SU-DHL-6 (cell line): ENCODE results near the gene FUNDC2.

ENCODE experiments used
- H2AFZ ChIP-seq: fragments of 200-600 bp; sonication (generic); 2 replicates; pipeline ENCODE4 v1.6.1; 2014; ENCODE audit warnings: low read depth, mild to moderate bottlenecking, moderate library complexity, mixed read lengths, antibody characterized with exemption, low read length; ENCODE audit not compliant: severe bottlenecking
- H3F3A ChIP-seq: fragments of 200-600 bp; shearing (Covaris generic); 2 replicates; pipeline ENCODE4 v1.6.0; 2016; ENCODE audit warnings: antibody characterized with exemption, mild to moderate bottlenecking; ENCODE audit not compliant: insufficient read depth
- H3K27ac ChIP-seq: fragments of 200-600 bp; sonication (generic); 2 replicates; pipeline ENCODE4 v1.5.1; 2016; ENCODE audit warnings: low read depth, mild to moderate bottlenecking, low read length, moderate library complexity, mixed read lengths
- H3K27me3 ChIP-seq: fragments of 200-600 bp; sonication (generic), shearing (Covaris generic); 2 replicates; pipeline ENCODE4 v1.6.0; 2014; ENCODE audit warnings: mild to moderate bottlenecking, low read length
- H3K36me3 ChIP-seq: fragments of 200-600 bp; sonication (generic); 2 replicates; pipeline ENCODE4 v1.6.1; 2014; ENCODE audit warnings: mild to moderate bottlenecking, low read length, mixed read lengths
- H3K4me2 ChIP-seq: fragments of 300-600, 200-600 bp; shearing (Covaris generic), sonication (generic); 2 replicates; pipeline ENCODE4 v1.6.0; 2014; ENCODE audit warnings: low read length, low read depth, mild to moderate bottlenecking; ENCODE audit not compliant: poor library complexity, severe bottlenecking
- H3K4me3 ChIP-seq: fragments of 200-600 bp; sonication (generic); 2 replicates; pipeline ENCODE4 v1.5.1; 2014; ENCODE audit warnings: antibody characterized with exemption, low read length, mild to moderate bottlenecking, mixed read lengths; ENCODE audit not compliant: insufficient read depth, poor library complexity, severe bottlenecking
- H3K79me2 ChIP-seq: fragments of 200-600 bp; sonication (generic); 2 replicates; pipeline ENCODE4 v1.6.1; 2014; ENCODE audit warnings: mild to moderate bottlenecking, low read length, moderate library complexity; ENCODE audit not compliant: insufficient read depth
- H3K9ac ChIP-seq: fragments of 200-600 bp; sonication (generic); 2 replicates; pipeline ENCODE4 v1.7.0; 2014; ENCODE audit warnings: mild to moderate bottlenecking, low read length
- H3K9me2 ChIP-seq: fragments of 200-600 bp; sonication (generic); replicated peaks from 2 replicates; pipeline ENCODE4 v1.6.1; 2014; ENCODE audit warnings: low read length; ENCODE audit not compliant: insufficient read depth
- H3K9me3 ChIP-seq: fragments of 200-600 bp; sonication (generic); 2 replicates; pipeline ENCODE4 v1.6.1; 2014; ENCODE audit warnings: low read length, mixed read lengths; ENCODE audit not compliant: insufficient read depth
- H4K20me1 ChIP-seq: fragments of 200-600 bp; sonication (generic); 2 replicates; pipeline ENCODE4 v1.6.1; 2014; ENCODE audit warnings: low read depth, mild to moderate bottlenecking, antibody characterized with exemption, low read length, moderate library complexity, mixed read lengths
- EZH2phosphoT487 ChIP-seq: fragments of 200-600 bp; sonication (generic), shearing (Covaris generic); conservative IDR thresholded peaks from 2 replicates; pipeline ENCODE4 v1.6.1; 2018; ENCODE audit warnings: mild to moderate bottlenecking, antibody characterized with exemption, low read length, moderate library complexity, mixed read lengths
- TF ChIP-seq, protein P1 (sequence below): fragments of 200-600 bp; sonication (generic); IDR thresholded peaks from one replicate; pipeline ENCODE4 v1.5.1; 2017; ENCODE audit warnings: antibody characterized with exemption, mild to moderate bottlenecking, low read length, moderate library complexity; ENCODE audit not compliant: insufficient read depth, poor library complexity, severe bottlenecking

The FUNDC2 gene

DNA sequence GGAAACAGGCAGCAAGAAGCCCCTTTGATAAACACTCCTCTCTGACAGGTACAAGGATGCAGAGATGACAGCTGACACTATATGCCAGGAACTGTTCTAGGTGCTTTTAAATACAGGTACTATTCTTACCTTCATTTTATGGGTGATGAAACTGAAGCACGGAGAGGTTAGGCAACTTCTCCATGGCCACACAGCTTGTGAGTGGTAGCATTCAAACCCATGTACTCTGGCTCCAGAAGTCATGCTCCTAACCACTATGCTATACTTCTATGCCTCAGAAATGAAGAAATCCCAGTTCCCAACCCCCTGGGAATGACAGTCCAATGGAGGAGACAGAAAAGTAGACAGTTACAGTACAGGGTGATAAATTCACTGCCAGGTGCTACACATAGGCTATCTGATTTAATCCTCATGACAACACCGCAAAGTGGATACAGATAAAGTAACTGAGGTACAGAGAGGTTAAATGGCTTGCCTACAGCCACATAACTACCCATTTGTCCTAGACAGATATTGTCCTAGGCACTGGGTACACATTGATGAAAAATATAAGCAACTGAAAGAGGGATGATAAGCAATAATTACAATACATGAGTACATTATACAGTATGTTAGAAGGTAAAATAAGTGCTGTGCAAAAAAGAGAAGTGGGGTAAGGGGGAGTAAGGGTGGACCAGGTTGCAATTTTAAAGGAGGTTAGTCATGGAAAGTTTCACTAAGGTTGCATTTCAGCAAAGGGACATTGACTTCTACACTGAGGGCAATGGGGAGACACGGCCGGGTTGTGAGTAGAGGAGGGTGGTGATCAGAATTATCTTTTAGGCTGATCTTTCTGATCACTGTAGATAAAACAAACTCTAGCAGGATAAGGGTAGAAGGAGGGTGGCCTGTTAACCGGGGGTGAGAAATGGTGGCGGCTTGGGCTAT lies 2.5 kb upstream of the FUNDC2 start:
- TF ChIP-seq EZH2phosphoT487: no peak
- TF ChIP-seq, protein P1, sequence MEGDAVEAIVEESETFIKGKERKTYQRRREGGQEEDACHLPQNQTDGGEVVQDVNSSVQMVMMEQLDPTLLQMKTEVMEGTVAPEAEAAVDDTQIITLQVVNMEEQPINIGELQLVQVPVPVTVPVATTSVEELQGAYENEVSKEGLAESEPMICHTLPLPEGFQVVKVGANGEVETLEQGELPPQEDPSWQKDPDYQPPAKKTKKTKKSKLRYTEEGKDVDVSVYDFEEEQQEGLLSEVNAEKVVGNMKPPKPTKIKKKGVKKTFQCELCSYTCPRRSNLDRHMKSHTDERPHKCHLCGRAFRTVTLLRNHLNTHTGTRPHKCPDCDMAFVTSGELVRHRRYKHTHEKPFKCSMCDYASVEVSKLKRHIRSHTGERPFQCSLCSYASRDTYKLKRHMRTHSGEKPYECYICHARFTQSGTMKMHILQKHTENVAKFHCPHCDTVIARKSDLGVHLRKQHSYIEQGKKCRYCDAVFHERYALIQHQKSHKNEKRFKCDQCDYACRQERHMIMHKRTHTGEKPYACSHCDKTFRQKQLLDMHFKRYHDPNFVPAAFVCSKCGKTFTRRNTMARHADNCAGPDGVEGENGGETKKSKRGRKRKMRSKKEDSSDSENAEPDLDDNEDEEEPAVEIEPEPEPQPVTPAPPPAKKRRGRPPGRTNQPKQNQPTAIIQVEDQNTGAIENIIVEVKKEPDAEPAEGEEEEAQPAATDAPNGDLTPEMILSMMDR: no peak
- H3K9ac ChIP-seq: no peak overlapping the region
- peaks cover 12% of the 10 kb centered on the region for H3F3A ChIP-seq
- no peaks in the 10 kb centered on the region for H3K27me3 ChIP-seq
- no peak overlapping the region for H3K4me2 ChIP-seq
- no peaks in the 10 kb centered on the region for H3K9me2 ChIP-seq
- H3K9me3 ChIP-seq: no peaks in the 10 kb centered on the region
- peaks cover 15% of the 10 kb centered on the region for H3K79me2 ChIP-seq
- no peak overlapping the region for H3K27ac ChIP-seq
- H3K36me3 ChIP-seq: no peaks in the 10 kb centered on the region
- H3K4me3 ChIP-seq: no peak overlapping the region
- H4K20me1 ChIP-seq: no peaks in the 10 kb centered on the region
- no peak overlapping the region for H2AFZ ChIP-seq

DNA sequence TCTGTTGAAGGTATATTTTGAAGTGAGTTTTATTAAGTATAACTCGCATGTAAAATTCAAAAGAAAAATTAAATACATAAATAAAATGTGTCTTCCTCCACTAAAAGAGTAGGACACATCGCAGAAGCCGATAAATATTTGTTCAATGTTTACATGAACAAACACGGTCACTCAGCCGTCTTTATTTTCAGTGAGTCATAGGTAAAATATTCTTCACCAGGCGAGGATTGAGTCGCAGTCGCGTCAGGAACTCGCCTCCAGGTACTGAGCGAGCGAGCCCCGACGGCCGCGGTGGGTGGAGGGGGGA lies 271 bp upstream of the FUNDC2 start:
- H3K9me2 ChIP-seq: no peaks in the 10 kb centered on the region
- H3K27me3 ChIP-seq: no peaks in the 10 kb centered on the region
- peaks cover 12% of the 10 kb centered on the region for H3F3A ChIP-seq
- H2AFZ ChIP-seq: peak overlapping the region; percentile 54
- H3K4me3 ChIP-seq: peak overlapping the region; percentile 61
- H4K20me1 ChIP-seq: no peaks in the 10 kb centered on the region
- no peaks in the 10 kb centered on the region for H3K36me3 ChIP-seq
- no peak for TF ChIP-seq EZH2phosphoT487
- TF ChIP-seq, protein P1: no peak
- no peaks in the 10 kb centered on the region for H3K9me3 ChIP-seq
- H3K79me2 ChIP-seq: peaks cover 32% of the 10 kb centered on the region
- peak overlapping the region; percentile 87 for H3K9ac ChIP-seq
- peak overlapping the region; percentile 98 for H3K4me2 ChIP-seq
- H3K27ac ChIP-seq: peak overlapping the region; percentile 98

DNA sequence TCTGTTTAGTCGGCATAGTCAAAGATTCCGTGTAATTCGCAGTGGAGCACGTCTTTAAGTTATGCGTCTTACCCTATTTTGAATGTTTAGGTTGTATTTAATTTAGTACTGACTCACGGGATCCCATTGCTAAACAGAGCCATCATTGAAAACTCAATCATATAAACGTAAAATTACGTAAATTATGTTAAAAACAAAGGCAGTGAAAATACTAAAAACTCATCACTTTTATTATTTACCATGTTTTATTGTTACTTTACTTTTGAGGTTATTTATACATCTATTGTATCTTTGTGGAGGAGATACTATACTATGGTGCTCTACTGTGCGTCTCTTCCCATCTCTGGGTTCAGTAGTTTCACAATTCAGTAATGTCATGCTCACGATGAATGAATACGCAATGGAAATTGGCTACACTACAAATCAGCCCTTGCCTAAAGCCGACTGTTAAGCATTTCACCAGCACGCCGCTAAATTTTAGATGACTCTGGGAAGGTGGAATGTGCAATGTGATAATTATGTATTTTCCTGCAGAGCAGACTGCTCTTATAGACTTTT lies 944 bp downstream of the FUNDC2 start:
- Histone ChIP-seq H3K9ac (peak overlapping the region; percentile 87), H3K27ac (peak overlapping the region; percentile 98), H3K4me2 (peak overlapping the region; percentile 79), H2AFZ (peak overlapping the region; percentile 51), H3K27me3 (no peaks in the 10 kb centered on the region), H3K36me3 (no peaks in the 10 kb centered on the region), H3K4me3 (peak overlapping the region; percentile 90), H3K9me2 (no peaks in the 10 kb centered on the region), H3K79me2 (peaks cover 33% of the 10 kb centered on the region), H3K9me3 (no peaks in the 10 kb centered on the region), H4K20me1 (no peaks in the 10 kb centered on the region), H3F3A (peaks cover 12% of the 10 kb centered on the region)
- TF ChIP-seq, protein P1: no peak
- no peak for TF ChIP-seq EZH2phosphoT487
